Measurements from ENCODE around the gene SPANXB1. TPM values are rescaled to one million over a fixed set of nuclear protein-coding genes. Genes with fewer than 3 reads are reported as not detected.
"Not testable (repeated sequence)": the region's sequence is repeated elsewhere in the genome, so short reads cannot be mapped to it uniquely, and the experiment has no call there.

The SPANXB1 gene
- total RNA-seq, 4 donors from 2014 or later = not detected

DNA sequence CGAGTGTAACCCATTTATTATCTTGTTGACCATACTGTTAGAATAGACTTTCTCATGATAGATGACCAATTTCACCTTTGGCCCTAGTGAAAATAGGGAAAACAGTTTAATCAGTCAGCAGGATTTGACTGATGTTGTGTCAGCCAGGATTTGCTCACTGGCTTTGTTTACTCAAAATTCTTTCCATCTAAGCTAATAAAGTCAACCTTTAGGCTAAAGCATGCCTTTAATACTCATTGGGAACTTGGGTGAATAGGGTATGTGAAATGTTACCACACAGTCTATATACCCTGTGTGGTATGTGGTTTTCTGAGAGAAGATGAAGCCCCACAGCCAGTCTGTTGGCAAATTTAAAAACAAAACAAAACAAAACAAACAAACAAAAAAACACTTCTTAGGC, 18.7 kb upstream of the SPANXB1 start:
- WGBS, 2 donors (ENCODE audit: low coverage in 1 of 2) = 17 to 50% methylated on average over 1 of the region's 1 CpG
- Histone ChIP-seq H3K27me3 (no peaks in the 10 kb centered on the region), H3K27ac (no peak overlapping the region), H3K4me3 (no peak overlapping the region), H3K4me1 (no peaks in the 10 kb centered on the region), H3K9me3 (no peaks in the 10 kb centered on the region), H3K36me3 (no peaks in the 10 kb centered on the region)
- no peak for TF ChIP-seq POLR2AphosphoS5 (IDR thresholded peaks at IDR 0.05)
- TF ChIP-seq, protein P1, sequence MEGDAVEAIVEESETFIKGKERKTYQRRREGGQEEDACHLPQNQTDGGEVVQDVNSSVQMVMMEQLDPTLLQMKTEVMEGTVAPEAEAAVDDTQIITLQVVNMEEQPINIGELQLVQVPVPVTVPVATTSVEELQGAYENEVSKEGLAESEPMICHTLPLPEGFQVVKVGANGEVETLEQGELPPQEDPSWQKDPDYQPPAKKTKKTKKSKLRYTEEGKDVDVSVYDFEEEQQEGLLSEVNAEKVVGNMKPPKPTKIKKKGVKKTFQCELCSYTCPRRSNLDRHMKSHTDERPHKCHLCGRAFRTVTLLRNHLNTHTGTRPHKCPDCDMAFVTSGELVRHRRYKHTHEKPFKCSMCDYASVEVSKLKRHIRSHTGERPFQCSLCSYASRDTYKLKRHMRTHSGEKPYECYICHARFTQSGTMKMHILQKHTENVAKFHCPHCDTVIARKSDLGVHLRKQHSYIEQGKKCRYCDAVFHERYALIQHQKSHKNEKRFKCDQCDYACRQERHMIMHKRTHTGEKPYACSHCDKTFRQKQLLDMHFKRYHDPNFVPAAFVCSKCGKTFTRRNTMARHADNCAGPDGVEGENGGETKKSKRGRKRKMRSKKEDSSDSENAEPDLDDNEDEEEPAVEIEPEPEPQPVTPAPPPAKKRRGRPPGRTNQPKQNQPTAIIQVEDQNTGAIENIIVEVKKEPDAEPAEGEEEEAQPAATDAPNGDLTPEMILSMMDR (IDR thresholded peaks at IDR 0.05) = no peak
- no peak for TF ChIP-seq POLR2A (IDR thresholded peaks at IDR 0.05)
- TF ChIP-seq EP300 (IDR thresholded peaks at IDR 0.05) = no peak
- no peak for ATAC-seq

DNA sequence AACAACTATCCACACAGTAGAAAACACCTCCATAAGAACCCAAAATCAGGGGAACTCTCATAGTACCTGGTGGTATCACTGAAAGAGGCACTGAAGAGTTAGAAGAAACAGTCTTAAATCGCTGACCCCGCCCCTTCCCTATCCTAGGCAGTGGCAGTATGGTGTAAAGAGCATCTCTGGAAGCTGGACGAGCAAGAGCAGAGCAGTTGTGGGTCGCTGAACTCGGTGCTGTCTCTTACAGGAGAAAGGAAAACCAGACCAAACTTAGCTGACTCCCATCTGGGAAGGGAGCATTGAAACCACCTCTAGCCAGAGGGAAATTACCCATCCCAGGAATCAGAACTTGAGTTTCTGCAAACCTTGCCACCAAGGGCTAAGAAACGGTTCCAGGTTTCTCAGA, 2.8 kb downstream of the SPANXB1 start:
- not testable (repeated sequence) for H3K4me3 ChIP-seq, H3K27me3 ChIP-seq, H3K9me3 ChIP-seq, ATAC-seq, H3K36me3 ChIP-seq, H3K4me1 ChIP-seq, H3K27ac ChIP-seq
- WGBS, 2 donors (ENCODE audit: low coverage in 1 of 2) = no CpG with 5 or more reads among the region's 6 CpGs

DNA sequence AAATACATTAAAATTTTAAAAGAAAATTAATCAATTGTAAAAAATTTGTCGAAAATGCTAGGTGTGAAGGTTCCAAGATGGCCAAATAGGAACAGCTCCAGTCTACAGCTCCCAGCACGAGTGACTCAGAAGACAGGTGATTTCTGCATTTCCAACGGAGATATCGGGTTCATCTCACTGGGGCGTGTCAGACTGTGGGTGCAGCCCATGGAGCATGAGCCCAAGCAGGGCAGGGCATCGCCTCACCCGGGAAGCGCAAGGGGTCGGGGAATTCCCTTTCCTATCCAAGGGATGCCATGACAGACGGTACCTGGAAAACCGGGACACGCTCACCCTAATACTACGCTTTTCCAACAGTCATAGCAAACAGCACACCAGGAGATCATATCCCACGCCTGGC, 41.9 kb downstream of the SPANXB1 start:
- H3K27me3 ChIP-seq, H3K4me1 ChIP-seq, H3K4me3 ChIP-seq, H3K36me3 ChIP-seq, H3K9me3 ChIP-seq, ATAC-seq, H3K27ac ChIP-seq: not testable (repeated sequence)
- WGBS, 2 donors (ENCODE audit: low coverage in 1 of 2) = 67 to 81% methylated on average over 1 to 4 of the region's 14 CpGs

DNA sequence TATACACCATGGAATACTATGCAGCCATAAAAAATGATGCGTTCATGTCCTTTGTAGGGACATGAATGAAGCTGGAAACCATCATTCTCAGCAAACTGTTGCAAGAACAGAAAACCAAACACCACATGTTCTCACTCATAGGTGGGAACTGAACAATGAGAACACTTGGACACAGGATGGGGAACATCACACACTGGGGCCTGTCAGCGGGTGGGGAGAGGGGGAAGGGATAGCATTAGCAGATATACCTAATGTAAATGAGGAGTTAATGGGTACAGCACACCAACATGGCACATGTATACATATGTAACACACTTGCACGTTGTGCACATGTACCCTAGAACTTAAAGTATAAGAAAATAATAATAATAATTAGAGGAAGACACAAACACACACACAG, 47.5 kb downstream of the SPANXB1 start:
- ATAC-seq, H3K36me3 ChIP-seq, H3K9me3 ChIP-seq, H3K27ac ChIP-seq, H3K27me3 ChIP-seq, H3K4me3 ChIP-seq, H3K4me1 ChIP-seq: not testable (repeated sequence)
- WGBS, 2 donors (ENCODE audit: low coverage in 1 of 2) = 71 to 93% methylated on average over 1 to 2 of the region's 3 CpGs

DNA sequence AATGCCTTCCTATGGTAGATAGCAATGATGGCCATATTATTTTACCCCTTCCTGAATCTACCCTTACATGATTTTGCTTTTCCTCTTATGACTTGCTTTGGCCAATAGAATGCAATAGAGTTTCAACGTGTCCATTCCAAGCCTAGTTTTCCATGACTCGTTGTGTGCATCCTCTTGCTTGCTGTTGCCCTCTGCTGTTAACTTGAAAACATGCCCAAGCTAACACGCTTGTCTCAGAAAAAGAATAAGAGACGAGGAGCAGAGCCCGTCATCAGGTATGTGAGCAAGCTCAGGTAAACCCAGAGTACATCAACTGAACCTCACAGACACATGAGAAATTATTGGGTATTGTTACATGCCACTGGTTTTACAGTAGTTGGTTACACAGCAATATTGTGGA, 49.7 kb downstream of the SPANXB1 start:
- H3K27me3 ChIP-seq, H3K36me3 ChIP-seq, H3K4me3 ChIP-seq, H3K27ac ChIP-seq, H3K9me3 ChIP-seq, H3K4me1 ChIP-seq, ATAC-seq: not testable (repeated sequence)
- WGBS, 2 donors (ENCODE audit: low coverage in 1 of 2) = no CpG with 5 or more reads among the region's 5 CpGs

Other genes with a start within 250 kb of the SPANXB1 start
- gene LDOC1, start 174.5 kb downstream of the SPANXB1 start, total RNA-seq = 1 to 10 TPM; 2.1 to 8.5 (median 5.8) TPM
- gene SPANXC, start 239.9 kb downstream of the SPANXB1 start, total RNA-seq = not detected

All from gastroesophageal sphincter (tissue), 4 donors.